Liver (tissue), 9 donors: Measurements from ENCODE around the gene NRIP1. TPM values are rescaled to one million over a fixed set of nuclear protein-coding genes. Genes with fewer than 3 reads are reported as not detected.

Experiments
- DNase-seq: peaks from one replicate; pipeline ENCODE4 v3.0.0-alpha.2; 2017; ENCODE audit warnings: low spot score
- H3K27ac ChIP-seq, 2 donors: one replicate each; pipeline ENCODE4 v1.7.0; 2013; ENCODE audit warnings: inconsistent platforms in 2 of 2, low read length in 2 of 2, control low read depth in 1 of 2, low read depth in 1 of 2, mild to moderate bottlenecking in 1 of 2
- H3K27me3 ChIP-seq, 4 donors: one replicate each; pipeline versions ENCODE4 v1.6.1 to v1.7.0; 2013; ENCODE audit warnings: low read length in 3 of 4, inconsistent platforms in 1 of 4, mild to moderate bottlenecking in 1 of 4, moderate library complexity in 1 of 4; ENCODE audit not compliant: control insufficient read depth in 4 of 4, insufficient read depth in 4 of 4
- H3K36me3 ChIP-seq, 4 donors: one replicate each; pipeline versions ENCODE4 v1.6.1 to v1.7.0; 2013; ENCODE audit warnings: low read length in 3 of 4, mild to moderate bottlenecking in 3 of 4, low read depth in 1 of 4, moderate library complexity in 1 of 4; ENCODE audit not compliant: control insufficient read depth in 4 of 4, insufficient read depth in 3 of 4
- H3K4me1 ChIP-seq, 4 donors: one replicate each; pipeline versions ENCODE4 v1.6.1 to v1.7.0; 2013; ENCODE audit warnings: low read length in 3 of 4, mild to moderate bottlenecking in 3 of 4, moderate library complexity in 1 of 4; ENCODE audit not compliant: control insufficient read depth in 4 of 4, insufficient read depth in 4 of 4
- H3K4me3 ChIP-seq, 3 donors: one replicate each; pipeline versions ENCODE4 v1.6.1 to v1.7.0; 2013; ENCODE audit warnings: low read length in 3 of 3, control low read depth in 1 of 3, low read depth in 1 of 3, mild to moderate bottlenecking in 1 of 3
- H3K9ac ChIP-seq, 2 donors: one replicate each; pipeline ENCODE4 v1.7.0; 2013; ENCODE audit warnings: low read length in 2 of 2, mild to moderate bottlenecking in 2 of 2, moderate library complexity in 2 of 2, control low read depth in 1 of 2, low read depth in 1 of 2
- H3K9me3 ChIP-seq, 4 donors: one replicate each; pipeline versions ENCODE4 v1.6.1 to v1.7.0; 2013; ENCODE audit warnings: low read length in 3 of 4; ENCODE audit not compliant: control insufficient read depth in 4 of 4
- ATF3 ChIP-seq: IDR thresholded peaks from 2 replicates; pipeline ENCODE4 v1.6.1; 2016; ENCODE audit warnings: antibody characterized with exemption
- EGR1 ChIP-seq, 2 donors: IDR thresholded peaks; 2 replicates each; pipeline ENCODE4 v1.6.1; 2016 to 2018; ENCODE audit warnings: antibody characterized with exemption in 2 of 2, low read depth in 2 of 2
- FOXA1 ChIP-seq: IDR thresholded peaks from 2 replicates; pipeline ENCODE4 v1.6.1; 2016; ENCODE audit warnings: antibody characterized with exemption
- FOXA2 ChIP-seq: IDR thresholded peaks from 2 replicates; pipeline ENCODE4 v1.6.1; 2016; ENCODE audit warnings: antibody characterized with exemption
- GABPA ChIP-seq, 2 donors: IDR thresholded peaks in 1 of 2; conservative IDR thresholded peaks in 1 of 2; 2 replicates each; pipeline ENCODE4 v1.6.1; 2016; ENCODE audit warnings: antibody characterized with exemption in 2 of 2, mild to moderate bottlenecking in 1 of 2, moderate library complexity in 1 of 2
- HNF4A ChIP-seq, 2 donors: conservative IDR thresholded peaks; 2 replicates each; pipeline ENCODE4 v1.6.1; 2016; ENCODE audit warnings: antibody characterized with exemption in 2 of 2, mild to moderate bottlenecking in 2 of 2
- HNF4G ChIP-seq: IDR thresholded peaks from 2 replicates; pipeline ENCODE4 v1.6.1; 2016; ENCODE audit warnings: antibody characterized with exemption
- JUND ChIP-seq, 2 donors: IDR thresholded peaks; 2 replicates each; pipeline ENCODE4 v1.6.1; 2016; ENCODE audit warnings: antibody characterized with exemption in 2 of 2
- NR2F2 ChIP-seq: IDR thresholded peaks from 2 replicates; pipeline ENCODE4 v1.6.1; 2016; ENCODE audit warnings: antibody characterized with exemption
- RXRA ChIP-seq, 2 donors: IDR thresholded peaks; 2 replicates each; pipeline ENCODE4 v1.6.1; 2017 to 2018; ENCODE audit warnings: antibody characterized with exemption in 2 of 2, mild to moderate bottlenecking in 1 of 2
- SP1 ChIP-seq: IDR thresholded peaks from 2 replicates; pipeline ENCODE4 v1.6.1; 2018; ENCODE audit warnings: antibody characterized with exemption, mild to moderate bottlenecking
- TAF1 ChIP-seq: conservative IDR thresholded peaks from 2 replicates; pipeline ENCODE4 v1.6.1; 2016; ENCODE audit warnings: antibody characterized with exemption, mild to moderate bottlenecking
- YY1 ChIP-seq: IDR thresholded peaks from 2 replicates; pipeline ENCODE4 v1.6.1; 2016; ENCODE audit warnings: antibody characterized with exemption, mild to moderate bottlenecking
- ZBTB33 ChIP-seq: IDR thresholded peaks from 2 replicates; pipeline ENCODE4 v1.6.1; 2016; ENCODE audit warnings: antibody characterized with exemption
- WGBS: extraction: QIAGEN DNeasy Blood & Tissue Kit; methylation state at CpG from one replicate; pipeline ENCODE4 v1.1.7; 2013; 5-methylcytosine and 5-hydroxymethylcytosine counted together
- polyA plus RNA-seq, 2 donors: library from polyadenylated mRNA; stranded (reverse) in 1 of 2; unstranded in 1 of 2; fragments of 200-250 nt in 1 of 2; fragments of >200 nt in 1 of 2; fragmentation: Nextera tagmentation in 1 of 2; extraction: Ambion mirVana in 1 of 2; gene quantifications; one replicate each; pipeline versions ENCODE4 v1.2.1 to v1.2.3, GENCODE V29; 2013 to 2015
- total RNA-seq, 2 donors: library from RNA; depleted of rRNA; stranded (reverse); fragments of >200 nt; gene quantifications; one replicate each; pipeline ENCODE4 v1.2.3, GENCODE V29; 2014
- TF ChIP-seq, protein P1 (sequence below): IDR thresholded peaks from 2 replicates; pipeline ENCODE4 v1.6.1; 2016; ENCODE audit warnings: antibody characterized with exemption
- TF ChIP-seq, protein P2 (sequence below): IDR thresholded peaks from 2 replicates; pipeline ENCODE4 v1.6.1; 2016; ENCODE audit warnings: antibody characterized with exemption, mild to moderate bottlenecking
- TF ChIP-seq, protein P3 (sequence below): fragments of 150-350 bp; IDR thresholded peaks from 2 replicates; pipeline ENCODE4 v1.5.1; 2017; ENCODE audit warnings: improper control_type of control experiment, low read depth, low read length; ENCODE audit not compliant: missing input control
- donor health status: healthy.
- donor health status: healthy.
- donor health status: healthy.
- donor health status: healthy.
- donor health status: healthy.

NRIP1 gene
- total and polyA plus RNA-seq, 4 donors: 3.8 to 28.4 (median 12.6) TPM

DNA sequence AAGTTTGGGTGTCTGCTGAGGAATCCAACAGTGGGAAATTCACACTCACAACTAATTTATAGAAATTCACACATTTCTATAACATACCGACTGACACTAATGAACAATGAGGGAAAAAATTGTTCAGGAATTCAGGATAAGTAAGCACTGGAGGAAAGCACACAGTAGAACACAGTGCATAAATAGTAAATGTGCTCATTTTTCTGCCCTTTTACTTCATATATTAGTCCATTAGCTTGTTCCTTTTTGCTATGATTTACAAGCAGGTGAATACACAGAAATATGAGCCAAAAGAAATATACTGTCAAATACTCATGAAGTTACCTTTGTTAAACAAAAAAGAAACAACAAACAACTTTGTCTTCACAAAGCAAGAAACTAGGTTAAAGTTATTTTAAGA, 11.3 kb downstream of the NRIP1 start:
- no peak overlapping the region for H3K27ac ChIP-seq
- H3K4me1 ChIP-seq: peaks cover 13 to 69% (median 30%) of the 10 kb centered on the region in 4 donors
- DNase-seq: no peak
- no peak for TF ChIP-seq HNF4A (conservative IDR thresholded peaks at IDR 0.05)
- no peak for TF ChIP-seq YY1
- TF ChIP-seq JUND (IDR thresholded peaks at IDR 0.05): no peak
- TF ChIP-seq NR2F2: no peak
- TF ChIP-seq HNF4G: no peak
- TF ChIP-seq, protein P1, sequence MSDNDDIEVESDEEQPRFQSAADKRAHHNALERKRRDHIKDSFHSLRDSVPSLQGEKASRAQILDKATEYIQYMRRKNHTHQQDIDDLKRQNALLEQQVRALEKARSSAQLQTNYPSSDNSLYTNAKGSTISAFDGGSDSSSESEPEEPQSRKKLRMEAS: no peak
- TF ChIP-seq GABPA (IDR thresholded peaks at IDR 0.05 in 1 of 2, conservative IDR thresholded peaks at IDR 0.05 in 1 of 2): no peak
- no peak for TF ChIP-seq ZBTB33
- TF ChIP-seq RXRA (IDR thresholded peaks at IDR 0.05): no peak
- no peak overlapping the region for H3K9ac ChIP-seq
- no peaks in the 10 kb centered on the region for H3K36me3 ChIP-seq
- WGBS: 71% methylated on average over 1 of the region's 1 CpG
- H3K4me3 ChIP-seq: no peak overlapping the region
- no peaks in the 10 kb centered on the region for H3K9me3 ChIP-seq
- H3K27me3 ChIP-seq: no peaks in the 10 kb centered on the region

GRCh38 chr21:15052459-15052763, 12.4 kb downstream of the NRIP1 start:
- no peak overlapping the region for H3K4me3 ChIP-seq
- no peaks in the 10 kb centered on the region for H3K36me3 ChIP-seq
- H3K4me1 ChIP-seq: peaks cover 12 to 59% (median 26%) of the 10 kb centered on the region in 4 donors
- H3K9ac ChIP-seq: no peak overlapping the region
- H3K27me3 ChIP-seq: no peaks in the 10 kb centered on the region
- no peak for TF ChIP-seq FOXA2
- no peak for TF ChIP-seq SP1
- TF ChIP-seq GABPA (IDR thresholded peaks at IDR 0.05 in 1 of 2, conservative IDR thresholded peaks at IDR 0.05 in 1 of 2): no peak
- TF ChIP-seq TAF1: no peak
- TF ChIP-seq ZBTB33: no peak
- no peak for TF ChIP-seq JUND (IDR thresholded peaks at IDR 0.05)
- TF ChIP-seq, protein P2, sequence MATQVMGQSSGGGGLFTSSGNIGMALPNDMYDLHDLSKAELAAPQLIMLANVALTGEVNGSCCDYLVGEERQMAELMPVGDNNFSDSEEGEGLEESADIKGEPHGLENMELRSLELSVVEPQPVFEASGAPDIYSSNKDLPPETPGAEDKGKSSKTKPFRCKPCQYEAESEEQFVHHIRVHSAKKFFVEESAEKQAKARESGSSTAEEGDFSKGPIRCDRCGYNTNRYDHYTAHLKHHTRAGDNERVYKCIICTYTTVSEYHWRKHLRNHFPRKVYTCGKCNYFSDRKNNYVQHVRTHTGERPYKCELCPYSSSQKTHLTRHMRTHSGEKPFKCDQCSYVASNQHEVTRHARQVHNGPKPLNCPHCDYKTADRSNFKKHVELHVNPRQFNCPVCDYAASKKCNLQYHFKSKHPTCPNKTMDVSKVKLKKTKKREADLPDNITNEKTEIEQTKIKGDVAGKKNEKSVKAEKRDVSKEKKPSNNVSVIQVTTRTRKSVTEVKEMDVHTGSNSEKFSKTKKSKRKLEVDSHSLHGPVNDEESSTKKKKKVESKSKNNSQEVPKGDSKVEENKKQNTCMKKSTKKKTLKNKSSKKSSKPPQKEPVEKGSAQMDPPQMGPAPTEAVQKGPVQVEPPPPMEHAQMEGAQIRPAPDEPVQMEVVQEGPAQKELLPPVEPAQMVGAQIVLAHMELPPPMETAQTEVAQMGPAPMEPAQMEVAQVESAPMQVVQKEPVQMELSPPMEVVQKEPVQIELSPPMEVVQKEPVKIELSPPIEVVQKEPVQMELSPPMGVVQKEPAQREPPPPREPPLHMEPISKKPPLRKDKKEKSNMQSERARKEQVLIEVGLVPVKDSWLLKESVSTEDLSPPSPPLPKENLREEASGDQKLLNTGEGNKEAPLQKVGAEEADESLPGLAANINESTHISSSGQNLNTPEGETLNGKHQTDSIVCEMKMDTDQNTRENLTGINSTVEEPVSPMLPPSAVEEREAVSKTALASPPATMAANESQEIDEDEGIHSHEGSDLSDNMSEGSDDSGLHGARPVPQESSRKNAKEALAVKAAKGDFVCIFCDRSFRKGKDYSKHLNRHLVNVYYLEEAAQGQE: no peak
- no peak for TF ChIP-seq FOXA1
- no peak for TF ChIP-seq ATF3
- TF ChIP-seq HNF4G: no peak
- TF ChIP-seq, protein P3, sequence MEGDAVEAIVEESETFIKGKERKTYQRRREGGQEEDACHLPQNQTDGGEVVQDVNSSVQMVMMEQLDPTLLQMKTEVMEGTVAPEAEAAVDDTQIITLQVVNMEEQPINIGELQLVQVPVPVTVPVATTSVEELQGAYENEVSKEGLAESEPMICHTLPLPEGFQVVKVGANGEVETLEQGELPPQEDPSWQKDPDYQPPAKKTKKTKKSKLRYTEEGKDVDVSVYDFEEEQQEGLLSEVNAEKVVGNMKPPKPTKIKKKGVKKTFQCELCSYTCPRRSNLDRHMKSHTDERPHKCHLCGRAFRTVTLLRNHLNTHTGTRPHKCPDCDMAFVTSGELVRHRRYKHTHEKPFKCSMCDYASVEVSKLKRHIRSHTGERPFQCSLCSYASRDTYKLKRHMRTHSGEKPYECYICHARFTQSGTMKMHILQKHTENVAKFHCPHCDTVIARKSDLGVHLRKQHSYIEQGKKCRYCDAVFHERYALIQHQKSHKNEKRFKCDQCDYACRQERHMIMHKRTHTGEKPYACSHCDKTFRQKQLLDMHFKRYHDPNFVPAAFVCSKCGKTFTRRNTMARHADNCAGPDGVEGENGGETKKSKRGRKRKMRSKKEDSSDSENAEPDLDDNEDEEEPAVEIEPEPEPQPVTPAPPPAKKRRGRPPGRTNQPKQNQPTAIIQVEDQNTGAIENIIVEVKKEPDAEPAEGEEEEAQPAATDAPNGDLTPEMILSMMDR: no peak
- no peak for TF ChIP-seq RXRA (IDR thresholded peaks at IDR 0.05)
- TF ChIP-seq, protein P1: no peak
- no peak for TF ChIP-seq EGR1 (IDR thresholded peaks at IDR 0.05; ENCODE audit: low read depth in 2 of 2)
- no peak for TF ChIP-seq HNF4A (conservative IDR thresholded peaks at IDR 0.05)
- no peak overlapping the region for H3K27ac ChIP-seq
- no peaks in the 10 kb centered on the region for H3K9me3 ChIP-seq
- WGBS: 76% methylated on average over 4 of the region's 4 CpGs
- no peak for DNase-seq
